Esophagus (tissue), 2 donors: Measurements from ENCODE around the gene EPB41L4A. TPM values are rescaled to one million over a fixed set of nuclear protein-coding genes. Genes with fewer than 3 reads are reported as not detected.

ENCODE experiments used
- H3K27ac ChIP-seq, 2 donors: one replicate each; pipeline ENCODE4 v1.5.1; 2013; ENCODE audit warnings: low read depth in 2 of 2, mild to moderate bottlenecking in 2 of 2, inconsistent platforms in 1 of 2, low read length in 1 of 2, moderate library complexity in 1 of 2
- H3K27me3 ChIP-seq, 2 donors: one replicate each; pipeline ENCODE4 v1.6.1; 2013; ENCODE audit warnings: low read length in 2 of 2, control low read depth in 1 of 2, mild to moderate bottlenecking in 1 of 2; ENCODE audit not compliant: insufficient read depth in 2 of 2, control insufficient read depth in 1 of 2
- H3K36me3 ChIP-seq, 2 donors: one replicate each; pipeline ENCODE4 v1.6.1; 2013; ENCODE audit warnings: low read length in 1 of 2; ENCODE audit not compliant: control insufficient read depth in 2 of 2, insufficient read depth in 2 of 2
- H3K4me1 ChIP-seq, 2 donors: one replicate each; pipeline ENCODE4 v1.6.1; 2013; ENCODE audit warnings: low read length in 1 of 2; ENCODE audit not compliant: control insufficient read depth in 2 of 2, insufficient read depth in 2 of 2
- H3K4me3 ChIP-seq, 2 donors: one replicate each; pipeline ENCODE4 v1.5.1; 2013; ENCODE audit warnings: low read length in 2 of 2, mild to moderate bottlenecking in 2 of 2, low read depth in 1 of 2, moderate library complexity in 1 of 2
- H3K9me3 ChIP-seq, 2 donors: one replicate each; pipeline ENCODE4 v1.6.1; 2013; ENCODE audit warnings: mild to moderate bottlenecking in 2 of 2, low read depth in 1 of 2, low read length in 1 of 2, moderate library complexity in 1 of 2; ENCODE audit not compliant: control insufficient read depth in 2 of 2, insufficient read depth in 1 of 2
- WGBS, 2 donors: extraction: QIAGEN DNeasy Blood & Tissue Kit; methylation state at CpG; one replicate each; pipeline ENCODE4 v1.1.7; 2013; 5-methylcytosine and 5-hydroxymethylcytosine counted together
- polyA plus RNA-seq, 2 donors: library from polyadenylated mRNA; stranded (reverse); fragments of 200-250 nt; gene quantifications; one replicate each; pipeline ENCODE4 v1.2.3, GENCODE V29; 2013
- donor health status: healthy with polysubstance abuse.
- donor health status: Bipolar disorder and iron deficiency.

EPB41L4A gene
- polyA plus RNA-seq, 2 donors: 9.6 to 11.8 TPM

- Histone ChIP-seq H3K36me3 (no peaks in the 10 kb centered on the region), H3K9me3 (no peaks in the 10 kb centered on the region), H3K27ac (no peak overlapping the region), H3K4me1 (peaks cover 0 to 3% of the 10 kb centered on the region in 2 donors), H3K27me3 (no peaks in the 10 kb centered on the region), H3K4me3 (no peak overlapping the region)
- 91% methylated on average over 1 of the region's 1 CpG for WGBS, 2 donors
These were observed 33.1 kb downstream of the EPB41L4A start for GRCh38 chr5:112385969-112386368.

- 85 to 87% methylated on average over 3 of the region's 3 CpGs for WGBS, 2 donors
- Histone ChIP-seq H3K4me1 (peaks cover 0 to 3% of the 10 kb centered on the region in 2 donors), H3K4me3 (no peak overlapping the region), H3K27me3 (no peaks in the 10 kb centered on the region), H3K9me3 (no peaks in the 10 kb centered on the region), H3K27ac (no peak overlapping the region), H3K36me3 (no peaks in the 10 kb centered on the region)
These were observed 33.5 kb downstream of the EPB41L4A start for GRCh38 chr5:112385566-112385965.

GRCh38 chr5:112384523-112384922 is 34.6 kb downstream of the EPB41L4A start:
- H3K36me3 ChIP-seq: no peaks in the 10 kb centered on the region
- H3K27ac ChIP-seq: no peak overlapping the region
- 82 to 87% methylated on average over 3 of the region's 3 CpGs for WGBS, 2 donors
- H3K4me1 ChIP-seq: peaks cover 0 to 3% of the 10 kb centered on the region in 2 donors
- H3K27me3 ChIP-seq: no peaks in the 10 kb centered on the region
- H3K9me3 ChIP-seq: no peaks in the 10 kb centered on the region
- H3K4me3 ChIP-seq: no peak overlapping the region

- WGBS, 2 donors: 70 to 75% methylated on average over 2 of the region's 2 CpGs
- H3K27me3 ChIP-seq: no peaks in the 10 kb centered on the region
- H3K4me1 ChIP-seq: no peaks in the 10 kb centered on the region
- no peaks in the 10 kb centered on the region for H3K9me3 ChIP-seq
- no peak overlapping the region for H3K27ac ChIP-seq
- H3K4me3 ChIP-seq: no peak overlapping the region
- H3K36me3 ChIP-seq: no peaks in the 10 kb centered on the region
These were observed 36.2 kb downstream of the EPB41L4A start for GRCh38 chr5:112382886-112383285.

GRCh38 chr5:112381521-112381920 is 37.6 kb downstream of the EPB41L4A start:
- 81 to 85% methylated on average over 3 of the region's 3 CpGs for WGBS, 2 donors
- peaks cover 0 to 3% of the 10 kb centered on the region in 2 donors for H3K9me3 ChIP-seq
- no peaks in the 10 kb centered on the region for H3K27me3 ChIP-seq
- no peaks in the 10 kb centered on the region for H3K36me3 ChIP-seq
- no peaks in the 10 kb centered on the region for H3K4me1 ChIP-seq
- H3K27ac ChIP-seq: no peak overlapping the region
- H3K4me3 ChIP-seq: no peak overlapping the region

- 48 to 52% methylated on average over 5 of the region's 5 CpGs for WGBS, 2 donors
These were observed 39.3 kb downstream of the EPB41L4A start for GRCh38 chr5:112379542-112380325.

GRCh38 chr5:112374818-112375217 is 44.3 kb downstream of the EPB41L4A start:
- no peaks in the 10 kb centered on the region for H3K36me3 ChIP-seq
- H3K4me3 ChIP-seq: no peak overlapping the region
- peaks cover 0 to 3% of the 10 kb centered on the region in 2 donors for H3K9me3 ChIP-seq
- peaks cover 2 to 3% of the 10 kb centered on the region in 2 donors for H3K4me1 ChIP-seq
- 50 to 60% methylated on average over 4 of the region's 4 CpGs for WGBS, 2 donors
- H3K27me3 ChIP-seq: no peaks in the 10 kb centered on the region
- no peak overlapping the region for H3K27ac ChIP-seq

More at GRCh38 chr5:112379542-112380325, 39.3 kb downstream of the EPB41L4A start:
- H3K27me3 ChIP-seq: no peaks in the 10 kb centered on the region
- H3K27ac ChIP-seq: no peak overlapping the region
- H3K4me3 ChIP-seq: no peak overlapping the region
- H3K36me3 ChIP-seq: no peaks in the 10 kb centered on the region
- H3K9me3 ChIP-seq: peaks cover 0 to 3% of the 10 kb centered on the region in 2 donors
- no peaks in the 10 kb centered on the region for H3K4me1 ChIP-seq

- Histone ChIP-seq H3K4me1 (peaks cover 2 to 3% of the 10 kb centered on the region in 2 donors), H3K27me3 (no peaks in the 10 kb centered on the region), H3K9me3 (peaks cover 0 to 3% of the 10 kb centered on the region in 2 donors), H3K36me3 (no peaks in the 10 kb centered on the region), H3K27ac (no peak overlapping the region), H3K4me3 (no peak overlapping the region)
- WGBS, 2 donors: 48 to 59% methylated on average over 5 of the region's 5 CpGs
These were observed 44.7 kb downstream of the EPB41L4A start for GRCh38 chr5:112374356-112374755.

- Histone ChIP-seq H3K9me3 (peaks cover 0 to 3% of the 10 kb centered on the region in 2 donors), H3K4me1 (peaks cover 2 to 3% of the 10 kb centered on the region in 2 donors), H3K27ac (no peak overlapping the region), H3K4me3 (no peak overlapping the region), H3K36me3 (no peaks in the 10 kb centered on the region), H3K27me3 (no peaks in the 10 kb centered on the region)
- 27 to 40% methylated on average over 2 of the region's 2 CpGs for WGBS, 2 donors
These were observed 45.2 kb downstream of the EPB41L4A start for GRCh38 chr5:112373885-112374284.

GRCh38 chr5:112372543-112372942 is 46.5 kb downstream of the EPB41L4A start:
- no peaks in the 10 kb centered on the region for H3K27me3 ChIP-seq
- H3K36me3 ChIP-seq: no peaks in the 10 kb centered on the region
- no peak overlapping the region for H3K4me3 ChIP-seq
- H3K4me1 ChIP-seq: peaks cover 2 to 3% of the 10 kb centered on the region in 2 donors
- no peak overlapping the region for H3K27ac ChIP-seq
- peaks cover 0 to 3% of the 10 kb centered on the region in 2 donors for H3K9me3 ChIP-seq
